ENCODE data around the gene KCTD4.
"Not testable (repeated sequence)": the region's sequence is repeated elsewhere in the genome, so short reads cannot be mapped to it uniquely, and the experiment has no call there.

Gene KCTD4

DNA sequence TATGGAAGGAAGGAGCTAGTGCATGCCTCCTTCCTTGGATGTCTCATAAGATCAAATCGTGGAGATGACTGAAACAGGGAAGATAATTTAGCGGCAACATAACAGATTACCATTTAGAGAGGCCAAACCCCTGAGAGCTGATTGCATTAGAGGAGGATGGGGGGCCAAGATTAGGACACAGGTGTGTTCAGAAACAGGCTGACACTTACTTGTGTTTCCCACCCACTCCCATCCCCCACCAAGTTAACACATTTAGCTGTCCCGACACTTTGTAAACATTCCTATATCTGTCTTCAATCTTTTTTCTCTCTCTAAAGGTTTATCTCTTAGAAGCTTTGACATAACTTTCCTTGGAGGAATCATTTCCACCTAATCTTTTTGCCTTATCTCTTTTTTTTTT, 48.8 kb upstream of the KCTD4 start (continued):
- TF ChIP-seq, protein P1, sequence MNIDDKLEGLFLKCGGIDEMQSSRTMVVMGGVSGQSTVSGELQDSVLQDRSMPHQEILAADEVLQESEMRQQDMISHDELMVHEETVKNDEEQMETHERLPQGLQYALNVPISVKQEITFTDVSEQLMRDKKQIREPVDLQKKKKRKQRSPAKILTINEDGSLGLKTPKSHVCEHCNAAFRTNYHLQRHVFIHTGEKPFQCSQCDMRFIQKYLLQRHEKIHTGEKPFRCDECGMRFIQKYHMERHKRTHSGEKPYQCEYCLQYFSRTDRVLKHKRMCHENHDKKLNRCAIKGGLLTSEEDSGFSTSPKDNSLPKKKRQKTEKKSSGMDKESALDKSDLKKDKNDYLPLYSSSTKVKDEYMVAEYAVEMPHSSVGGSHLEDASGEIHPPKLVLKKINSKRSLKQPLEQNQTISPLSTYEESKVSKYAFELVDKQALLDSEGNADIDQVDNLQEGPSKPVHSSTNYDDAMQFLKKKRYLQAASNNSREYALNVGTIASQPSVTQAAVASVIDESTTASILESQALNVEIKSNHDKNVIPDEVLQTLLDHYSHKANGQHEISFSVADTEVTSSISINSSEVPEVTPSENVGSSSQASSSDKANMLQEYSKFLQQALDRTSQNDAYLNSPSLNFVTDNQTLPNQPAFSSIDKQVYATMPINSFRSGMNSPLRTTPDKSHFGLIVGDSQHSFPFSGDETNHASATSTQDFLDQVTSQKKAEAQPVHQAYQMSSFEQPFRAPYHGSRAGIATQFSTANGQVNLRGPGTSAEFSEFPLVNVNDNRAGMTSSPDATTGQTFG (tag by site-specific recombination; IDR thresholded peaks at IDR 0.05; ENCODE audit: borderline replicate concordance), result no peak
- TF ChIP-seq ZXDB (tag by site-specific recombination; IDR thresholded peaks at IDR 0.05), result no peak
- TF ChIP-seq ZIC2 (tag by site-specific recombination; IDR thresholded peaks at IDR 0.05), result no peak
- TF ChIP-seq ZNF701 (tag by site-specific recombination; IDR thresholded peaks at IDR 0.05), result no peak
- TF ChIP-seq ZNF571 (tag by site-specific recombination; IDR thresholded peaks at IDR 0.05), result no peak

DNA sequence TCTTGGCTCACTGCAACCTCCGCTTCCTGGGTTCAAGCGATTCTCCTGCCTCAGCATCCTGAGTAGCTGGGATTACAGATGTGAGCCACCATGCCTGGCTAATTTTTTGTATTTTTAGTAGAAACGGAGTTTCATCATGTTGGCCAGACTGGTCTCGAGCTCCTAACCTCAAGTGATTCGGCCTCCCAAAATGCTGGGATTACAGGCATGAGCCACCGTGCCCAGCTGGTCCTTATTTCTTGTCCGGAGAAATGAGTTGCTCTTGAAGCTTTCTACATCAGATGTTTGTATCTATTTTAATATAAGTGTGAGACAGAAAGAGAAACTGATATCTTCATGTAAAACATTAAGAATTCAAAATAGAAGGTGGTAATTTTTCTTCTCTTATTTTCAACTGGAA, 43.9 kb upstream of the KCTD4 start:
- CTCF ChIA-PET, result not testable (repeated sequence)

DNA sequence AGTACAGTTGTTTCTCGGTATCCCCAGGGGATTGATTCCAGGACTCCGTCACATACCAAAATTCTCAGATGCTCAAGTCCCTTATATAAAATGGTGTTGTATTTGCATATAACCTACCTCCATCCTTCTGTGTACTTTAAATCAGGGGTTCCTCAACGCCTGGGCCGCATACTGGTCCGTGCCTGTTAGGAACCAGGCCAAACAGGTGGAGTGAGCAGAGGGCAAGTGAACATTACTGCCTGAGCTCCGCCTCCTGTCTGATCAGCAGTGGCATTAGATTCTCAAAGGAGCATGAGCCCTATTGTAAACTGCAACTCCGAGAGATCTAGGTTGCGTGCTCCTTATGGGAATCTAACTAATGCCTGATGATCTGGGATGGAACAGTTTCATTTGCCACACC, 42.2 kb upstream of the KCTD4 start:
- no peaks in the 10 kb centered on the region for H3K9me3 ChIP-seq (ENCODE audit: control insufficient read depth, insufficient read depth, low read depth, low read length)
- H3K4me3 ChIP-seq (ENCODE audit: low read depth, low read length), result no peak overlapping the region
- no peak overlapping the region for H3K27ac ChIP-seq (ENCODE audit: extremely low read depth, low read depth, low read length)
- no peaks in the 10 kb centered on the region for H3K4me1 ChIP-seq (ENCODE audit: control insufficient read depth, insufficient read depth, low read length)
- peak; percentile 63; the same call in 1 of the 2 replicates for TF ChIP-seq ZNF600 (tag by site-specific recombination; IDR thresholded peaks at IDR 0.05)
- TF ChIP-seq, protein P2, sequence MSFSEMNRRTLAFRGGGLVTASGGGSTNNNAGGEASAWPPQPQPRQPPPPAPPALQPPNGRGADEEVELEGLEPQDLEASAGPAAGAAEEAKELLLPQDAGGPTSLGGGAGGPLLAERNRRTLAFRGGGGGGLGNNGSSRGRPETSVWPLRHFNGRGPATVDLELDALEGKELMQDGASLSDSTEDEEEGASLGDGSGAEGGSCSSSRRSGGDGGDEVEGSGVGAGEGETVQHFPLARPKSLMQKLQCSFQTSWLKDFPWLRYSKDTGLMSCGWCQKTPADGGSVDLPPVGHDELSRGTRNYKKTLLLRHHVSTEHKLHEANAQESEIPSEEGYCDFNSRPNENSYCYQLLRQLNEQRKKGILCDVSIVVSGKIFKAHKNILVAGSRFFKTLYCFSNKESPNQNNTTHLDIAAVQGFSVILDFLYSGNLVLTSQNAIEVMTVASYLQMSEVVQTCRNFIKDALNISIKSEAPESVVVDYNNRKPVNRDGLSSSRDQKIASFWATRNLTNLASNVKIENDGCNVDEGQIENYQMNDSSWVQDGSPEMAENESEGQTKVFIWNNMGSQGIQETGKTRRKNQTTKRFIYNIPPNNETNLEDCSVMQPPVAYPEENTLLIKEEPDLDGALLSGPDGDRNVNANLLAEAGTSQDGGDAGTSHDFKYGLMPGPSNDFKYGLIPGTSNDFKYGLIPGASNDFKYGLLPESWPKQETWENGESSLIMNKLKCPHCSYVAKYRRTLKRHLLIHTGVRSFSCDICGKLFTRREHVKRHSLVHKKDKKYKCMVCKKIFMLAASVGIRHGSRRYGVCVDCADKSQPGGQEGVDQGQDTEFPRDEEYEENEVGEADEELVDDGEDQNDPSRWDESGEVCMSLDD (tag by site-specific recombination; IDR thresholded peaks at IDR 0.05), result no peak
- TF ChIP-seq ZBTB17 (tag by site-specific recombination; IDR thresholded peaks at IDR 0.05), result peak; percentile 82; the same call in 1 of the 2 replicates
- POLR2A ChIA-PET, result no interaction called here
- no peaks in the 10 kb centered on the region for H3K36me3 ChIP-seq (ENCODE audit: control insufficient read depth in 2 of 2, insufficient read depth in 1 of 2, low read length in 2 of 2)
- CTCF ChIA-PET, result no interaction called here

More for the DNA sequence above, 43.9 kb upstream of the KCTD4 start:
- not testable (repeated sequence) for H3K9me3 ChIP-seq (ENCODE audit: control insufficient read depth, insufficient read depth, low read depth, low read length); H3K27ac ChIP-seq (ENCODE audit: extremely low read depth, low read depth, low read length); H3K4me1 ChIP-seq (ENCODE audit: control insufficient read depth, insufficient read depth, low read length); H3K36me3 ChIP-seq (ENCODE audit: control insufficient read depth in 2 of 2, insufficient read depth in 1 of 2, low read length in 2 of 2); H3K4me3 ChIP-seq (ENCODE audit: low read depth, low read length)
- POLR2A ChIA-PET, result interaction anchor here (1.0 kb wide), 1 partner anchor 97 kb away, joined by 3 read pairs; no protein-coding TSS in a partner anchor

DNA sequence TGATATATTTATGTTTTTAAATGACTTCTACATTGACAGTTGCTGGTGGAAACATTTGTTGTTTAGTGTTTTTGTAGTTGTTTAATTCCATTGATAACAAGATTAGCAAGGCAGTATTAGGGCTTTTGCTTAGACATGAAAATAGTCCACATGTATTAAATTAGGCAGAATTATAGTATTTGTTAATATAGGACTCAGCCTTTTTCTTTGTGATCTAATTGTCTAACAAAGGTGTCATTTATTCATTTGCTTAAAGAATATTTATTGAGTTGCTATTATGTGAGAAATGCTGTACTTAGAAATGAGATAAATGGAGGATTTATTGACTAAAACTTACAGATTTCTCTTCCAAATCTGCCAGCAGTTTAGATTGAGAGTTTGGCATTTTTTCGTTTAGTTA, 41.7 kb upstream of the KCTD4 start:
- no peak overlapping the region for H3K27ac ChIP-seq (ENCODE audit: extremely low read depth, low read depth, low read length)
- no peaks in the 10 kb centered on the region for H3K36me3 ChIP-seq (ENCODE audit: control insufficient read depth in 2 of 2, insufficient read depth in 1 of 2, low read length in 2 of 2)
- no peak overlapping the region for H3K4me3 ChIP-seq (ENCODE audit: low read depth, low read length)
- H3K9me3 ChIP-seq (ENCODE audit: control insufficient read depth, insufficient read depth, low read depth, low read length), result no peaks in the 10 kb centered on the region
- no peaks in the 10 kb centered on the region for H3K4me1 ChIP-seq (ENCODE audit: control insufficient read depth, insufficient read depth, low read length)
- ChIA-PET CTCF (interaction anchor here (0.7 to 1.6 kb wide), 2 partner anchors 16 to 105 kb away, joined by 3 read pairs; no protein-coding TSS in a partner anchor), POLR2A (no interaction called here)
- TF ChIP-seq ZNF155 (tag by site-specific recombination; IDR thresholded peaks at IDR 0.05) (no peak), ZNF664 (tag by site-specific recombination; IDR thresholded peaks at IDR 0.05) (peak; percentile 96)
- TF ChIP-seq, protein P3, sequence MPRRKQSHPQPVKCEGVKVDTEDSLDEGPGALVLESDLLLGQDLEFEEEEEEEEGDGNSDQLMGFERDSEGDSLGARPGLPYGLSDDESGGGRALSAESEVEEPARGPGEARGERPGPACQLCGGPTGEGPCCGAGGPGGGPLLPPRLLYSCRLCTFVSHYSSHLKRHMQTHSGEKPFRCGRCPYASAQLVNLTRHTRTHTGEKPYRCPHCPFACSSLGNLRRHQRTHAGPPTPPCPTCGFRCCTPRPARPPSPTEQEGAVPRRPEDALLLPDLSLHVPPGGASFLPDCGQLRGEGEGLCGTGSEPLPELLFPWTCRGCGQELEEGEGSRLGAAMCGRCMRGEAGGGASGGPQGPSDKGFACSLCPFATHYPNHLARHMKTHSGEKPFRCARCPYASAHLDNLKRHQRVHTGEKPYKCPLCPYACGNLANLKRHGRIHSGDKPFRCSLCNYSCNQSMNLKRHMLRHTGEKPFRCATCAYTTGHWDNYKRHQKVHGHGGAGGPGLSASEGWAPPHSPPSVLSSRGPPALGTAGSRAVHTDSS (tag by site-specific recombination; IDR thresholded peaks at IDR 0.05), result no peak
